ENCODE results near the gene EFNA5. TPM values are rescaled to one million over a fixed set of nuclear protein-coding genes. Genes with fewer than 3 reads are reported as not detected.
A peak's percentile ranks its signal among the peaks of the same experiment; 100 is the strongest.
"Not testable (repeated sequence)": the region's sequence is repeated elsewhere in the genome, so short reads cannot be mapped to it uniquely, and the experiment has no call there.

Gene EFNA5
- total RNA-seq, 1 experiment from 2014 or later, result 51.2 TPM

GRCh38 chr5:107457138-107457537 is 213.6 kb downstream of the EFNA5 start:
- intact Hi-C loops (cut with micrococcal nuclease), result no loop called here
- no peak overlapping the region for H3K4me3 Mint-ChIP-seq (ENCODE audit: unreplicated experiment)
- TF ChIP-seq CTCF (IDR thresholded peaks at IDR 0.05; ENCODE audit: unreplicated experiment), result no peak
- no TSS peak for BruUV-seq (replicated peaks)
- peak overlapping the region; percentile 64 for H3K27ac Mint-ChIP-seq (ENCODE audit: low read depth, unreplicated experiment)
- DNase-seq (ENCODE audit: unreplicated experiment), result peak; percentile 29
- H3K4me1 Mint-ChIP-seq (ENCODE audit: insufficient read depth, unreplicated experiment), result peaks cover 65% of the 10 kb centered on the region
- no peaks in the 10 kb centered on the region for H3K27me3 Mint-ChIP-seq (ENCODE audit: insufficient read depth, unreplicated experiment)
- H3K9me3 Mint-ChIP-seq (ENCODE audit: unreplicated experiment), result no peaks in the 10 kb centered on the region
- POLR2A ChIA-PET, result interaction anchor here (1.1 to 5.3 kb wide), 12 partner anchors 8 to 215 kb away, joined by 3 to 59 read pairs (median 26); partner anchors contain the start of gene EFNA5
- H3K36me3 Mint-ChIP-seq (ENCODE audit: insufficient read depth, unreplicated experiment), result peaks cover 6% of the 10 kb centered on the region
- CTCF ChIA-PET, result interaction anchor here (0.7 to 1.6 kb wide), 2 partner anchors 11 to 117 kb away, joined by 3 to 5 read pairs; no protein-coding TSS in a partner anchor

- intact Hi-C loops (cut with micrococcal nuclease), result no loop called here
- H3K4me1 Mint-ChIP-seq (ENCODE audit: insufficient read depth, unreplicated experiment), result peaks cover 56% of the 10 kb centered on the region
- ChIA-PET POLR2A (interaction anchor here (1.1 to 5.3 kb wide), 19 partner anchors 9 to 215 kb away, joined by 3 to 59 read pairs (median 7); partner anchors contain the start of gene EFNA5), CTCF (interaction anchor here (0.5 to 2.6 kb wide), 11 partner anchors 8 to 1187 kb away, joined by 3 to 11 read pairs (median 3); no protein-coding TSS in a partner anchor)
- peak overlapping the region; percentile 6 for H3K4me3 Mint-ChIP-seq (ENCODE audit: unreplicated experiment)
- H3K36me3 Mint-ChIP-seq (ENCODE audit: insufficient read depth, unreplicated experiment), result peaks cover 6% of the 10 kb centered on the region
- no peak for TF ChIP-seq CTCF (IDR thresholded peaks at IDR 0.05; ENCODE audit: unreplicated experiment)
- no peaks in the 10 kb centered on the region for H3K9me3 Mint-ChIP-seq (ENCODE audit: unreplicated experiment)
- no TSS peak for BruUV-seq (replicated peaks)
- no peaks in the 10 kb centered on the region for H3K27me3 Mint-ChIP-seq (ENCODE audit: insufficient read depth, unreplicated experiment)
- peak; percentile 76 for DNase-seq (ENCODE audit: unreplicated experiment)
- H3K27ac Mint-ChIP-seq (ENCODE audit: low read depth, unreplicated experiment), result peak overlapping the region; percentile 64
These were observed 214.4 kb downstream of the EFNA5 start for GRCh38 chr5:107456281-107456715.

- intact Hi-C loops (cut with micrococcal nuclease), result no loop called here
- Mint-ChIP-seq H3K4me3 (ENCODE audit: unreplicated experiment) (no peak overlapping the region), H3K9me3 (ENCODE audit: unreplicated experiment) (no peaks in the 10 kb centered on the region), H3K27me3 (ENCODE audit: insufficient read depth, unreplicated experiment) (no peaks in the 10 kb centered on the region), H3K4me1 (ENCODE audit: insufficient read depth, unreplicated experiment) (peaks cover 49% of the 10 kb centered on the region), H3K36me3 (ENCODE audit: insufficient read depth, unreplicated experiment) (peaks cover 6% of the 10 kb centered on the region), H3K27ac (ENCODE audit: low read depth, unreplicated experiment) (peak overlapping the region; percentile 64)
- DNase-seq (ENCODE audit: unreplicated experiment), result peak; percentile 29
- TF ChIP-seq CTCF (IDR thresholded peaks at IDR 0.05; ENCODE audit: unreplicated experiment), result no peak
- ChIA-PET POLR2A (interaction anchor here (0.6 to 5.3 kb wide), 16 partner anchors 10 to 217 kb away, joined by 3 to 59 read pairs (median 17); partner anchors contain the start of gene EFNA5), CTCF (interaction anchor here (0.7 to 2.6 kb wide), 8 partner anchors 10 to 219 kb away, joined by 4 to 11 read pairs (median 6); no protein-coding TSS in a partner anchor)
- no TSS peak for BruUV-seq (replicated peaks)
These were observed 215.6 kb downstream of the EFNA5 start for GRCh38 chr5:107455111-107455544.

- DNase-seq (ENCODE audit: unreplicated experiment); H3K27me3 Mint-ChIP-seq (ENCODE audit: insufficient read depth, unreplicated experiment); H3K27ac Mint-ChIP-seq (ENCODE audit: low read depth, unreplicated experiment); intact Hi-C loops (cut with micrococcal nuclease); BruUV-seq (replicated peaks); H3K9me3 Mint-ChIP-seq (ENCODE audit: unreplicated experiment); H3K4me3 Mint-ChIP-seq (ENCODE audit: unreplicated experiment); H3K36me3 Mint-ChIP-seq (ENCODE audit: insufficient read depth, unreplicated experiment): not testable (repeated sequence)
- ChIA-PET POLR2A (interaction anchor here (0.8 to 1.5 kb wide), 3 partner anchors 14 to 63 kb away, joined by 4 to 5 read pairs (median 4); no protein-coding TSS in a partner anchor), CTCF (interaction anchor here (0.6 kb wide), 1 partner anchor 101 kb away, joined by 4 read pairs; no protein-coding TSS in a partner anchor)
- H3K4me1 Mint-ChIP-seq (ENCODE audit: insufficient read depth, unreplicated experiment), result peaks cover 30% of the 10 kb centered on the region
These were observed 218.9 kb downstream of the EFNA5 start for GRCh38 chr5:107451827-107452226.

All from MCF 10A (cell line).